HG02884 (cell line): ENCODE data around the gene UBL4A.

Source experiments
- ATAC-seq: cut with Tn5 transposase; IDR thresholded peaks from one replicate; pipeline ENCODE4 v1.9.1; 2021; ENCODE audit warnings: mild to moderate bottlenecking, moderate library complexity; ENCODE audit not compliant: unreplicated experiment

The UBL4A gene

GRCh38 chrX:154441984-154442707 lies 44.3 kb downstream of the UBL4A start:
- ATAC-seq: no peak

GRCh38 chrX:154441564-154441963 lies 44.9 kb downstream of the UBL4A start:
- no peak for ATAC-seq

- no peak for ATAC-seq
These were observed 45.6 kb downstream of the UBL4A start for GRCh38 chrX:154440623-154441357.

- no peak for ATAC-seq
These were observed 46.6 kb downstream of the UBL4A start for GRCh38 chrX:154439841-154440240.

- no peak for ATAC-seq
These were observed 48.2 kb downstream of the UBL4A start for GRCh38 chrX:154437971-154438893.

GRCh38 chrX:154436983-154437752 lies 49.2 kb downstream of the UBL4A start, which contains the start of gene GDI1:
Gene GDI1, plus strand, starts transcription at chrX:154437154. Its CDS starts 101 bp downstream, at chrX:154437255.
- no peak for ATAC-seq

GRCh38 chrX:154436374-154436982 lies 49.9 kb downstream of the UBL4A start:
- no peak for ATAC-seq

GRCh38 chrX:154435171-154435733 lies 51.2 kb downstream of the UBL4A start:
- no peak for ATAC-seq

- no peak for ATAC-seq
These were observed 51.8 kb downstream of the UBL4A start for GRCh38 chrX:154434394-154435168.
